HL-60 (cell line): ENCODE results near the gene LGALS7B.
"Not testable (repeated sequence)": the region's sequence is repeated elsewhere in the genome, so short reads cannot be mapped to it uniquely, and the experiment has no call there.

Experiments
- DNase-seq, 2 experiments: peaks; one replicate each; pipeline ENCODE4 v3.0.0-alpha.2; 2010 to 2020; ENCODE audit warnings: low read depth in 1 of 2, low spot score in 1 of 2
- H3K27ac ChIP-seq: fragments of 250-450 bp; sonication (Bioruptor Pico); replicated peaks from 2 replicates; pipeline ENCODE4 v1.5.1; 2020; ENCODE audit warnings: mild to moderate bottlenecking, moderate library complexity
- H3K27me3 ChIP-seq: fragments of 250-450 bp; sonication (Bioruptor Pico); 2 replicates; pipeline ENCODE4 v1.5.1; 2021; ENCODE audit warnings: mild to moderate bottlenecking, moderate library complexity; ENCODE audit not compliant: insufficient read depth, poor library complexity, severe bottlenecking
- H3K4me3 ChIP-seq: replicated peaks from 2 replicates; pipeline ENCODE4 v1.5.1; 2011; ENCODE audit warnings: mild to moderate bottlenecking, control low read depth, low read length; ENCODE audit not compliant: insufficient read depth
- CTCF ChIP-seq: IDR thresholded peaks from one replicate; pipeline ENCODE4 v1.5.1; 2011; ENCODE audit warnings: low read length, control low read depth, inconsistent platforms; ENCODE audit not compliant: insufficient read depth
- GABPA ChIP-seq: IDR thresholded peaks from 2 replicates; pipeline ENCODE4 v1.6.1; 2012; ENCODE audit warnings: low read depth
- POLR2AphosphoS5 ChIP-seq: IDR thresholded peaks from 2 replicates; pipeline ENCODE4 v1.6.1; 2012; ENCODE audit warnings: low read depth
- REST ChIP-seq: IDR thresholded peaks from 2 replicates; pipeline ENCODE4 v1.6.1; 2012; ENCODE audit warnings: low read depth; ENCODE audit not compliant: insufficient replicate concordance
- SPI1 ChIP-seq: IDR thresholded peaks from 2 replicates; pipeline ENCODE4 v1.6.1; 2012; ENCODE audit warnings: low read depth, mild to moderate bottlenecking, borderline replicate concordance

LGALS7B gene

GRCh38 chr19:38816131-38816750 is 27.2 kb downstream of the LGALS7B start:
- no peak for TF ChIP-seq SPI1
- no peak for TF ChIP-seq REST
- no peak for TF ChIP-seq GABPA
- TF ChIP-seq POLR2AphosphoS5: no peak
- TF ChIP-seq CTCF: no peak
- no peak for DNase-seq
- Histone ChIP-seq H3K27me3 (no peaks in the 10 kb centered on the region), H3K27ac (no peak overlapping the region), H3K4me3 (no peak overlapping the region)

- TF ChIP-seq GABPA (no peak), CTCF (no peak), REST (no peak), POLR2AphosphoS5 (no peak), SPI1 (no peak)
- DNase-seq: no peak
- H3K4me3 ChIP-seq: no peak overlapping the region
- no peak overlapping the region for H3K27ac ChIP-seq
- no peaks in the 10 kb centered on the region for H3K27me3 ChIP-seq
These were observed 28.1 kb downstream of the LGALS7B start for GRCh38 chr19:38817081-38817480.

- H3K4me3 ChIP-seq: no peak overlapping the region
- no peaks in the 10 kb centered on the region for H3K27me3 ChIP-seq
- no peak overlapping the region for H3K27ac ChIP-seq
- no peak for TF ChIP-seq SPI1
- DNase-seq: no peak
These were observed 30.4 kb downstream of the LGALS7B start for GRCh38 chr19:38819231-38819920.

- H3K4me3 ChIP-seq, H3K27ac ChIP-seq, DNase-seq, H3K27me3 ChIP-seq: not testable (repeated sequence)
These were observed 32.3 kb downstream of the LGALS7B start for GRCh38 chr19:38821230-38821825.

GRCh38 chr19:38825936-38826335 is 36.9 kb downstream of the LGALS7B start:
- not testable (repeated sequence) for DNase-seq, H3K27ac ChIP-seq, H3K4me3 ChIP-seq, H3K27me3 ChIP-seq
